Measurements from ENCODE around the gene MSH4.
"Not testable (repeated sequence)": the region's sequence is repeated elsewhere in the genome, so short reads cannot be mapped to it uniquely, and the experiment has no call there.

MSH4 gene

DNA sequence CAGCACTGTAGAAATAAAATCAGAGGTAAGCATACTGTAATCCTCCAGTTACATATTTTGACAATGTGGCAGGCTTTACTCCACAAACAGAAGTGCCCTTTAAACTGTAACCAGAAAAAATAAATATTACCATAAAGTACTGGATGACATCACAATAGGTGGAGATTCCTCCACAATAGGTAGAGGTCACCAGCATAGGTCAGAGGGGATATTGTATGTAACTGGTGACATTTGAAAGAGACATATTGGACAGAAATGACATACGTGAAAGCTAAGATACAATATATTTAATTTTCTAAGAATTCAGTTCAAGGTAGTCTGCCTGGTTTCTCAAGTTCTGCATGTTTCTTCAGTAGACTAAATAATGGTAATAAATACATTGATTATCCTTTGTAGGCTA is 135.6 kb downstream of the MSH4 start, which contains the start of gene ASB17:
TSS of gene ASB17 (minus strand) at position 101 of the 400 bp plus-strand sequence. CDS start 113 bp downstream, outside the sequence.
- no peak for DNase-seq (ENCODE audit: low spot score)

DNA sequence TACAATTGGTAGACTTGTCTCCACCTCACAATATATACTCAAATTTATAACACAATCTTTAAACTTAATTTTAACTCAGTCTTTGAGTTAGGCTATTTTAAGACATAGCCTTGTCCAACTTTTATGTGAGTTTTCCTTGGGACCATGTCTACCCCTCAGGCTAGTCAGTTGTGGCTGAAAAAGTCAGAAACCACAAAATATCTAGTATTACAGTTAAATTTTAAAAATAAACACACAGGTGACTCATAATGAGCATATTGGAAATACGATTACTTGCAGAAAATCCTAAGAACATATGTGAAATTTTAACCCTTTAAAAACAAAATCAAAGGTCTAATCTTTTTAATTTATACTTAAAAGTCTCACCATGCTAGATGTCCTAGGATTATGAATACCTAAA is 140.4 kb downstream of the MSH4 start:
- no peak for DNase-seq (ENCODE audit: low spot score)

DNA sequence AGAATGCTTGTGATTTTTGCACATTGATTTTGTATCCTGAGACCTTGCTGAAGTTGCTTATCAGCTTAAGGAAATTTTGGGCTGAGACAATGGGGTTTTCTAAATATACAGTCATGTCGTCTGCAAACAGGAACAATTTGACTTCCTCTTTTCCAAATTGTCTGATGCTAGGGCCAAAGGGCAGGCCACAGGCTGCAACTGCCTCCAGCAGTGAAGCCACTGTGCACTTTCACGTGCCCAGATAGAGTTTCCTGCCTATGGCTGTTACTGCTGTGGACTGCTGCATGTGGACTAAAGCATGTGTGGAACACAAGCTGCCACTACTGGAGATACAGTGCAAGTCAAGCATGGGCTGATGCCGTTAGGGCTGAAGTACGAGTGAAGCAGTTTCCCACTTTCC is 146.4 kb downstream of the MSH4 start:
- DNase-seq (ENCODE audit: low spot score), result not testable (repeated sequence)

DNA sequence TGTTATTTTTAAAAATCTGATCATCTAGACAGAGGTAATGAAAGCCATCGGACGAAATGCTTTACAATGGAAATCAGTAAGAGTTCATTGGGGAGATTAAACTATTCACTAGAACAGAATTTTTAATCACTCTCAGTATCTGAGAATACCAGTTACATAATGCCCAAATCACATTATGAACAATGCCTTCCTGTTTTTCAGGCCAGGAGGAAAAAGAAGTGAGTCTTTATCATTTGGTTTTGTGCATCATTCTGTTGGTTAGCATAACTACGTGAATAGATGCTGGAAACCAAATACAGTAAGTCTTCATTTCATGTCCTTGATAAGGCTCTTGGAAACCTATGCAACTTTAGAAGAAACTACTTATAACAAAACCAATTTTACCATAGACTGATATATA is 153.5 kb downstream of the MSH4 start:
- DNase-seq (ENCODE audit: low spot score), result no peak

DNA sequence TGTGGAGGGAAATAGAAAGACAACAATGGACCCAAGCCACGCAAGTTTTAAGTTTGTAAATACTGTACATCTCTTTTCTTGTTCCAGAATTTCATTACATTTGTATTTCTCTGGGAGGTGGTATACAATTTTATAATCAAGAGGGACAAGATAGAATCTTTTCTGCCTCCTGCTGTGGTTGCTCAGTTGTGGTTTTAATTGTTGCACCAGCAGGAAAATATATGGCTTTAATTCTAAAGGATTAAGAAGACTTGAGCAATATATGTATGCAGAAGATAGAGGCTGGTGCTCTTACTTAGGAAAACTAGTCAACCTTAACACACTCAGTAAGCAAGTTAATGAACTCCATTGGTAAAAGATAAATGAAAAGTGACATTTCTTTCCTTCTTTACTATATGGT is 155.3 kb downstream of the MSH4 start:
- DNase-seq (ENCODE audit: low spot score), result no peak

DNA sequence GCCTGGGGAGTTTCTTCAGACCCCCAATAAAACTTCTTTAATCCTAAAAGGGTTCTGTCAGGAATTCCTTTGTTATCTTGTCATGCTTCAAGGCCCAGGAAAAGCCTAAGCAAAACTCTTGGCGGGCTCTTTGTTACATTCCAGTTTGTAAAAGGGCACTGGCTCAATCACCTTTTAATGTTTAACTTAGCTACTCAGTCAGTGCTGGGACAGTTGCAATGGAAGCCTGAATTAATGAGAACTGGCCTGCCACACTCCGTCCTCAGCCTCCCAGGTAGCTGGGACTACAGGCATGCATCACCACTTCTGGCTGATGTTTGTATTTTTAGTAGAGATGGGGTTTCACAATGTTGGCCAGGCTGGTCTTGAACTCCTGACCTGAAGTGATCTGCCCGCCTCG is 156.8 kb downstream of the MSH4 start:
- no peak for DNase-seq (ENCODE audit: low spot score)

DNA sequence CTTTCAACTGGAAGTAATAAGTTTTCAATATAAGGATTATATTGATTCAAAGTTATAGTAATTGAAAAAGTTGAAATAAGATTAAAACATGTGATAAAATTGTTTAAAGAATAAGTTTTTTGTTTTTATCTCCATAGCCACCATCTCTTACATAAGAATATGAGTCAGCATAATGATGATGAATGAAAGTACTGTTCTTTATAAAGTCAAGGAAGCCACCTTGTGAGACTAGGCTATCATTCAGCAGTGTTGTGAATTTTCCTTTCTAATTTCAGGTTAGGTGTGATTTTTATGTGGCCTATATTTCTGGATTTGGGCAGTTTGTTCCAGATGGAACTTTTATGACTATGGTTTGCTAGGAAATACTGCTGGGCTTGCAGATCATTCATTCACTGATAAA is 157.9 kb downstream of the MSH4 start:
- no peak for DNase-seq (ENCODE audit: low spot score)

Small RNA genes lying within 50 kb of the gene (small RNA-seq; reads per million reads assigned to genes)
- 0 reads per million in 2 experiments for gene SNORD45A
- 0 reads per million in 2 experiments for gene SNORD45B
- gene SNORD45C, result 0 reads per million in 2 experiments
